Omental fat pad (tissue), 4 donors: ENCODE measurements around the gene CIAO2B. TPM values are rescaled to one million over a fixed set of nuclear protein-coding genes. Genes with fewer than 3 reads are reported as not detected.
A peak's percentile ranks its signal among the peaks of the same experiment; 100 is the strongest.
"Not testable (repeated sequence)": the region's sequence is repeated elsewhere in the genome, so short reads cannot be mapped to it uniquely, and the experiment has no call there.

ENCODE experiments used
- ATAC-seq: fragments of 150-250 bp; one replicate; pipeline ENCODE4 v1.9.1; 2016; ENCODE audit warnings: mild to moderate bottlenecking, moderate library complexity; ENCODE audit not compliant: low FRiP score
- DNase-seq: peaks from one replicate; pipeline ENCODE4 v3.0.0-alpha.2; 2019; ENCODE audit warnings: low spot score
- CTCF ChIP-seq, 3 donors: fragments of 450-650 bp; IDR thresholded peaks; one replicate each; pipeline ENCODE4 v1.5.1; 2016 to 2017; ENCODE audit warnings: antibody characterized with exemption in 3 of 3, mild to moderate bottlenecking in 3 of 3, moderate library complexity in 2 of 3
- total RNA-seq, 4 donors: library from RNA; depleted of rRNA; stranded (reverse); fragments of >200 nt; gene quantifications; one replicate each; pipeline ENCODE4 v1.1.0, GENCODE V29; 2016

The CIAO2B gene
- total RNA-seq, 4 donors from 2014 or later: 50.4 to 86.8 (median 70.4) TPM

GRCh38 chr16:66948134-66948836, 14.1 kb upstream of the CIAO2B start:
- ATAC-seq (peak; percentile 71), DNase-seq (no peak)
- TF ChIP-seq CTCF (IDR thresholded peaks at IDR 0.05): no peak

GRCh38 chr16:66947302-66948065, 13.3 kb upstream of the CIAO2B start:
- ATAC-seq (peak; percentile 61), DNase-seq (peak; percentile 98)
- TF ChIP-seq CTCF (IDR thresholded peaks at IDR 0.05): peak in 1 of 3 donors; percentile 45

GRCh38 chr16:66946974-66947301, 12.7 kb upstream of the CIAO2B start:
- ATAC-seq (no peak), DNase-seq (no peak)
- TF ChIP-seq CTCF (IDR thresholded peaks at IDR 0.05): peak in 1 of 3 donors; percentile 37

GRCh38 chr16:66946541-66946940, 12.3 kb upstream of the CIAO2B start:
- DNase-seq (no peak), ATAC-seq (no peak)
- TF ChIP-seq CTCF (IDR thresholded peaks at IDR 0.05): no peak

- ATAC-seq: no peak
- no peak for DNase-seq
- no peak for TF ChIP-seq CTCF (IDR thresholded peaks at IDR 0.05)
Observed at GRCh38 chr16:66945939-66946338, 11.7 kb upstream of the CIAO2B start.

GRCh38 chr16:66944971-66945370, 10.8 kb upstream of the CIAO2B start:
- not testable (repeated sequence) for DNase-seq, ATAC-seq

- no peak for TF ChIP-seq CTCF (IDR thresholded peaks at IDR 0.05)
- ATAC-seq: no peak
- no peak for DNase-seq
Observed at GRCh38 chr16:66944054-66944441, 9.8 kb upstream of the CIAO2B start.
